SK-N-SH (cell line): ENCODE results near the gene PPP6R2. TPM values are rescaled to one million over a fixed set of nuclear protein-coding genes. Genes with fewer than 3 reads are reported as not detected.

Experiments used
- CTCF ChIA-PET: fragments of 300-600, 350-600 bp; formaldehyde crosslinking; extraction: SDS; loops from one replicate; lab custom pipeline; 2021; lab: Yijun Ruan, JAX
- POLR2A ChIA-PET: fragments of 350-600 bp; sonication (Branson Sonifier 250); formaldehyde crosslinking; extraction: SDS; loops from one replicate; lab custom pipeline; 2020; ENCODE audit warnings: antibody characterized with exemption, inconsistent platforms; lab: Yijun Ruan, JAX
- DNase-seq: peaks from one replicate; pipeline ENCODE4 v3.0.0; 2012
- H2AFZ ChIP-seq: fragments of 200-600 bp; sonication (generic); 2 replicates; pipeline ENCODE4 v1.8.1; 2016; ENCODE audit warnings: antibody characterized with exemption, mild to moderate bottlenecking, low read depth
- H3F3A ChIP-seq: fragments of 200-600 bp; sonication (generic); replicated peaks from 2 replicates; pipeline ENCODE3; 2016; ENCODE audit warnings: antibody characterized with exemption, mild to moderate bottlenecking; ENCODE audit not compliant: insufficient read depth
- H3K27ac ChIP-seq, 2 experiments: fragments of 200-500 bp in 1 of 2; fragments of 200-600 bp in 1 of 2; sonication (Bioruptor generic) in 1 of 2; sonication (generic), shearing (Covaris generic) in 1 of 2; 2 replicates each; pipeline versions ENCODE4 v1.5.1 to v1.6.1; 2014 to 2016; ENCODE audit warnings: low read depth in 2 of 2, inconsistent platforms in 1 of 2, low read length in 1 of 2, mild to moderate bottlenecking in 1 of 2, mixed read lengths in 1 of 2
- H3K27me3 ChIP-seq: fragments of 200-600 bp; sonication (generic), shearing (Covaris generic); 2 replicates; pipeline ENCODE4 v1.6.1; 2016; ENCODE audit warnings: mixed run types; ENCODE audit not compliant: insufficient read depth
- H3K36me3 ChIP-seq, 2 experiments: fragments of 200-500 bp in 1 of 2; fragments of 200-600 bp in 1 of 2; sonication (Bioruptor generic) in 1 of 2; sonication (generic) in 1 of 2; replicated peaks in 1 of 2; 2 replicates each; pipeline versions ENCODE3 to v1.5.1; 2014 to 2016; ENCODE audit warnings: low read length in 1 of 2, mild to moderate bottlenecking in 1 of 2; ENCODE audit not compliant: insufficient read depth in 2 of 2, control insufficient read depth in 1 of 2
- H3K4me1 ChIP-seq, 2 experiments: fragments of 200-500 bp in 1 of 2; fragments of 200-600 bp in 1 of 2; sonication (Bioruptor generic) in 1 of 2; sonication (generic), shearing (Covaris generic) in 1 of 2; 2 replicates each; pipeline versions ENCODE4 v1.5.1 to v1.6.1; 2014 to 2016; ENCODE audit warnings: low read depth in 1 of 2, low read length in 1 of 2, mixed run types in 1 of 2; ENCODE audit not compliant: insufficient read depth in 2 of 2, control insufficient read depth in 1 of 2
- H3K4me2 ChIP-seq: fragments of 200-600 bp; sonication (generic), shearing (Covaris generic); 2 replicates; pipeline ENCODE4 v1.6.1; 2017; ENCODE audit warnings: mixed run types
- H3K4me3 ChIP-seq, 2 experiments: fragments of 200-500 bp in 1 of 2; fragments of 200-600 bp in 1 of 2; sonication (Bioruptor generic) in 1 of 2; sonication (generic), shearing (Covaris generic) in 1 of 2; 2 replicates each; pipeline versions ENCODE4 v1.5.1 to v1.8.1; 2014 to 2016; ENCODE audit warnings: low read depth in 2 of 2, inconsistent platforms in 1 of 2, low read length in 1 of 2, mild to moderate bottlenecking in 1 of 2, mixed read lengths in 1 of 2, moderate library complexity in 1 of 2
- H3K79me2 ChIP-seq: fragments of 200-600 bp; sonication (generic); 2 replicates; pipeline ENCODE4 v1.8.1; 2017; ENCODE audit warnings: mild to moderate bottlenecking; ENCODE audit not compliant: insufficient read depth
- H3K9ac ChIP-seq: fragments of 200-600 bp; sonication (generic); 2 replicates; pipeline ENCODE4 v1.6.1; 2017; ENCODE audit warnings: mixed run types
- H3K9me2 ChIP-seq: fragments of 200-600 bp; sonication (generic); 2 replicates; pipeline ENCODE4 v1.6.1; 2017; ENCODE audit warnings: mixed run types
- H3K9me3 ChIP-seq: fragments of 200-600 bp; sonication (generic); 2 replicates; pipeline ENCODE4 v1.6.1; 2017; ENCODE audit warnings: mixed run types, mild to moderate bottlenecking, moderate library complexity
- H4K20me1 ChIP-seq: fragments of 200-600 bp; sonication (generic); 2 replicates; pipeline ENCODE4 v1.6.1; 2017; ENCODE audit warnings: mild to moderate bottlenecking, mixed run types; ENCODE audit not compliant: insufficient read depth
- CHD2 ChIP-seq: fragments of 150-350 bp; IDR thresholded peaks from 2 replicates; pipeline ENCODE4 v1.6.1; 2018; ENCODE audit warnings: low read length; ENCODE audit not compliant: partially characterized antibody
- ELF1 ChIP-seq: IDR thresholded peaks from 2 replicates; pipeline ENCODE4 v1.4.0; 2012
- EP300 ChIP-seq, 2 experiments: IDR thresholded peaks; 2 replicates each; pipeline versions ENCODE4 v1.4.0 to v1.6.1; 2012; ENCODE audit warnings: borderline replicate concordance in 1 of 2, low read depth in 1 of 2, low read length in 1 of 2
- EZH2phosphoT487 ChIP-seq: fragments of 200-600 bp; sonication (generic); IDR thresholded peaks from 2 replicates; pipeline ENCODE4 v1.6.1; 2017; ENCODE audit warnings: low read depth, mixed run types, mild to moderate bottlenecking, antibody characterized with exemption, moderate library complexity, borderline replicate concordance
- FOXJ3 ChIP-seq: sonication (generic); formaldehyde crosslinking; IDR thresholded peaks from 2 replicates; pipeline ENCODE4 v1.5.1; 2020; ENCODE audit warnings: mild to moderate bottlenecking, missing genetic modification reagents
- GATA2 ChIP-seq: sonication (generic); formaldehyde crosslinking; IDR thresholded peaks from 2 replicates; pipeline ENCODE4 v1.5.0; 2020; ENCODE audit warnings: mild to moderate bottlenecking, missing genetic modification reagents
- JUND ChIP-seq: IDR thresholded peaks from 2 replicates; pipeline ENCODE4 v1.4.0; 2012
- MEF2A ChIP-seq: IDR thresholded peaks from 2 replicates; pipeline ENCODE4 v1.4.0; 2012; ENCODE audit warnings: low read depth, borderline replicate concordance
- SIN3A ChIP-seq: IDR thresholded peaks from 2 replicates; pipeline ENCODE4 v1.6.1; 2012; ENCODE audit warnings: low read depth, mild to moderate bottlenecking, low read length, moderate library complexity, borderline replicate concordance
- TAF1 ChIP-seq: IDR thresholded peaks from 2 replicates; pipeline ENCODE4 v1.6.1; 2012; ENCODE audit warnings: low read depth, mild to moderate bottlenecking, low read length, moderate library complexity, borderline replicate concordance
- TEAD4 ChIP-seq: IDR thresholded peaks from 2 replicates; pipeline ENCODE4 v1.4.0; 2012; ENCODE audit warnings: mild to moderate bottlenecking, borderline replicate concordance; ENCODE audit not compliant: insufficient read depth
- WGBS: methylation state at CpG from one replicate; pipeline ENCODE4 v1.1.6; 2017; ENCODE audit warnings: low lambda C conversion rate; 5-methylcytosine and 5-hydroxymethylcytosine counted together
- polyA plus RNA-seq, 3 experiments: library from polyadenylated mRNA; depleted of rRNA; stranded (reverse); fragments of >200 nt; gene quantifications; 2 replicates each; pipeline ENCODE4 v1.2.3, GENCODE V29; 2012
- TF ChIP-seq, protein P1 (sequence below): IDR thresholded peaks from 2 replicates; pipeline ENCODE4 v1.4.0; 2012; ENCODE audit warnings: low read depth, borderline replicate concordance
- TF ChIP-seq, protein P2 (sequence below): fragments of 150-350 bp; IDR thresholded peaks from 2 replicates; pipeline ENCODE4 v1.6.1; 2016; ENCODE audit warnings: mild to moderate bottlenecking, low read depth, low read length
- TF ChIP-seq, protein P3 (sequence below): fragments of 200-600 bp; sonication (generic); IDR thresholded peaks from 2 replicates; pipeline ENCODE4 v1.6.1; 2017; ENCODE audit warnings: antibody characterized with exemption, mild to moderate bottlenecking, moderate library complexity
- TF ChIP-seq, protein P4 (sequence below): IDR thresholded peaks from 2 replicates; pipeline ENCODE4 v1.6.1; 2012; ENCODE audit warnings: mild to moderate bottlenecking, low read depth, low read length, moderate library complexity
- TF ChIP-seq, protein P5 (sequence below): IDR thresholded peaks from 2 replicates; pipeline ENCODE4; 2012

Gene PPP6R2
- polyA plus RNA-seq, 1 of the 3 experiments (the other 2 are of a cell fraction), result 45.7 TPM

DNA sequence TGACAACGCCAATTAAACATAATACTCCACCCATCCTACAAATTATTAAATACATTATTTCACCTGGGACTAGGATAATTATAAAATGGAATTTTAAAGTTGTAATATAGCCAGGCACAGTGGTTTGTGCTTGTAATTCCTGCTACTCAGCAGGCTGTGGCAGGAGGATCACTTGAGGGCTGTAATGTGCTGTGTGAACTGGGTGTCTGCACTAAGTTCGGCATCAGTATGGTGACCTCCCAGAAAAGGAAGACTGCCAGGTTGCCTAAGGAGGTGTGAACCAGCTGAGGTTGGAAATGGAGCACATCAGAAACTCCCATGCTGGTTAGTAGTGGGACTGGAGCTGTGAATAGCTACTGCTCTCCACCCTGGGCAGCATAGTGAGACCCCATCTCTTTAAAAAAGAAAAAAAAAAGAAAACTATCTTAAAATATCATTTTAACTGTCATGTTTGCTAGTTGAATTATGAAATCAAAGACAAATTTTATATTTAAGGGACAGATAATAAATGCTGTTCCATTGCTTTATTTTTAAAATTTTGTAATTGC lies 28.0 kb downstream of the PPP6R2 start:
- H3K9me3 ChIP-seq, result no peaks in the 10 kb centered on the region
- TF ChIP-seq ELF1 (no peak), FOXJ3 (CRISPR knock-in tag) (no peak), TAF1 (no peak), EZH2phosphoT487 (no peak), SIN3A (no peak), CHD2 (no peak), TEAD4 (no peak), GATA2 (CRISPR knock-in tag) (no peak), EP300 (IDR thresholded peaks at IDR 0.05; ENCODE audit: borderline replicate concordance in 1 of 2, low read depth in 1 of 2, low read length in 1 of 2) (no peak), JUND (no peak), MEF2A (no peak)
- TF ChIP-seq, protein P1, sequence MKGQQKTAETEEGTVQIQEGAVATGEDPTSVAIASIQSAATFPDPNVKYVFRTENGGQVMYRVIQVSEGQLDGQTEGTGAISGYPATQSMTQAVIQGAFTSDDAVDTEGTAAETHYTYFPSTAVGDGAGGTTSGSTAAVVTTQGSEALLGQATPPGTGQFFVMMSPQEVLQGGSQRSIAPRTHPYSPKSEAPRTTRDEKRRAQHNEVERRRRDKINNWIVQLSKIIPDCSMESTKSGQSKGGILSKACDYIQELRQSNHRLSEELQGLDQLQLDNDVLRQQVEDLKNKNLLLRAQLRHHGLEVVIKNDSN, result no peak
- TF ChIP-seq, protein P2, sequence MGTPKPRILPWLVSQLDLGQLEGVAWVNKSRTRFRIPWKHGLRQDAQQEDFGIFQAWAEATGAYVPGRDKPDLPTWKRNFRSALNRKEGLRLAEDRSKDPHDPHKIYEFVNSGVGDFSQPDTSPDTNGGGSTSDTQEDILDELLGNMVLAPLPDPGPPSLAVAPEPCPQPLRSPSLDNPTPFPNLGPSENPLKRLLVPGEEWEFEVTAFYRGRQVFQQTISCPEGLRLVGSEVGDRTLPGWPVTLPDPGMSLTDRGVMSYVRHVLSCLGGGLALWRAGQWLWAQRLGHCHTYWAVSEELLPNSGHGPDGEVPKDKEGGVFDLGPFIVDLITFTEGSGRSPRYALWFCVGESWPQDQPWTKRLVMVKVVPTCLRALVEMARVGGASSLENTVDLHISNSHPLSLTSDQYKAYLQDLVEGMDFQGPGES, result no peak
- TF ChIP-seq, protein P3, sequence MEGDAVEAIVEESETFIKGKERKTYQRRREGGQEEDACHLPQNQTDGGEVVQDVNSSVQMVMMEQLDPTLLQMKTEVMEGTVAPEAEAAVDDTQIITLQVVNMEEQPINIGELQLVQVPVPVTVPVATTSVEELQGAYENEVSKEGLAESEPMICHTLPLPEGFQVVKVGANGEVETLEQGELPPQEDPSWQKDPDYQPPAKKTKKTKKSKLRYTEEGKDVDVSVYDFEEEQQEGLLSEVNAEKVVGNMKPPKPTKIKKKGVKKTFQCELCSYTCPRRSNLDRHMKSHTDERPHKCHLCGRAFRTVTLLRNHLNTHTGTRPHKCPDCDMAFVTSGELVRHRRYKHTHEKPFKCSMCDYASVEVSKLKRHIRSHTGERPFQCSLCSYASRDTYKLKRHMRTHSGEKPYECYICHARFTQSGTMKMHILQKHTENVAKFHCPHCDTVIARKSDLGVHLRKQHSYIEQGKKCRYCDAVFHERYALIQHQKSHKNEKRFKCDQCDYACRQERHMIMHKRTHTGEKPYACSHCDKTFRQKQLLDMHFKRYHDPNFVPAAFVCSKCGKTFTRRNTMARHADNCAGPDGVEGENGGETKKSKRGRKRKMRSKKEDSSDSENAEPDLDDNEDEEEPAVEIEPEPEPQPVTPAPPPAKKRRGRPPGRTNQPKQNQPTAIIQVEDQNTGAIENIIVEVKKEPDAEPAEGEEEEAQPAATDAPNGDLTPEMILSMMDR, result no peak
- TF ChIP-seq, protein P4, sequence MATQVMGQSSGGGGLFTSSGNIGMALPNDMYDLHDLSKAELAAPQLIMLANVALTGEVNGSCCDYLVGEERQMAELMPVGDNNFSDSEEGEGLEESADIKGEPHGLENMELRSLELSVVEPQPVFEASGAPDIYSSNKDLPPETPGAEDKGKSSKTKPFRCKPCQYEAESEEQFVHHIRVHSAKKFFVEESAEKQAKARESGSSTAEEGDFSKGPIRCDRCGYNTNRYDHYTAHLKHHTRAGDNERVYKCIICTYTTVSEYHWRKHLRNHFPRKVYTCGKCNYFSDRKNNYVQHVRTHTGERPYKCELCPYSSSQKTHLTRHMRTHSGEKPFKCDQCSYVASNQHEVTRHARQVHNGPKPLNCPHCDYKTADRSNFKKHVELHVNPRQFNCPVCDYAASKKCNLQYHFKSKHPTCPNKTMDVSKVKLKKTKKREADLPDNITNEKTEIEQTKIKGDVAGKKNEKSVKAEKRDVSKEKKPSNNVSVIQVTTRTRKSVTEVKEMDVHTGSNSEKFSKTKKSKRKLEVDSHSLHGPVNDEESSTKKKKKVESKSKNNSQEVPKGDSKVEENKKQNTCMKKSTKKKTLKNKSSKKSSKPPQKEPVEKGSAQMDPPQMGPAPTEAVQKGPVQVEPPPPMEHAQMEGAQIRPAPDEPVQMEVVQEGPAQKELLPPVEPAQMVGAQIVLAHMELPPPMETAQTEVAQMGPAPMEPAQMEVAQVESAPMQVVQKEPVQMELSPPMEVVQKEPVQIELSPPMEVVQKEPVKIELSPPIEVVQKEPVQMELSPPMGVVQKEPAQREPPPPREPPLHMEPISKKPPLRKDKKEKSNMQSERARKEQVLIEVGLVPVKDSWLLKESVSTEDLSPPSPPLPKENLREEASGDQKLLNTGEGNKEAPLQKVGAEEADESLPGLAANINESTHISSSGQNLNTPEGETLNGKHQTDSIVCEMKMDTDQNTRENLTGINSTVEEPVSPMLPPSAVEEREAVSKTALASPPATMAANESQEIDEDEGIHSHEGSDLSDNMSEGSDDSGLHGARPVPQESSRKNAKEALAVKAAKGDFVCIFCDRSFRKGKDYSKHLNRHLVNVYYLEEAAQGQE, result no peak
- TF ChIP-seq, protein P5, sequence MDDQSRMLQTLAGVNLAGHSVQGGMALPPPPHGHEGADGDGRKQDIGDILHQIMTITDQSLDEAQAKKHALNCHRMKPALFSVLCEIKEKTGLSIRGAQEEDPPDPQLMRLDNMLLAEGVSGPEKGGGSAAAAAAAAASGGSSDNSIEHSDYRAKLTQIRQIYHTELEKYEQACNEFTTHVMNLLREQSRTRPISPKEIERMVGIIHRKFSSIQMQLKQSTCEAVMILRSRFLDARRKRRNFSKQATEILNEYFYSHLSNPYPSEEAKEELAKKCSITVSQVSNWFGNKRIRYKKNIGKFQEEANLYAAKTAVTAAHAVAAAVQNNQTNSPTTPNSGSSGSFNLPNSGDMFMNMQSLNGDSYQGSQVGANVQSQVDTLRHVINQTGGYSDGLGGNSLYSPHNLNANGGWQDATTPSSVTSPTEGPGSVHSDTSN, result no peak
- TF ChIP-seq, all 33 proteins: peak for 0
- H3K4me2 ChIP-seq, result no peak overlapping the region
- H3K79me2 ChIP-seq, result peaks cover 55% of the 10 kb centered on the region
- peaks cover 2 to 47% of the 10 kb centered on the region in 2 experiments for H3K36me3 ChIP-seq
- H3K27ac ChIP-seq, result no peak overlapping the region
- ChIA-PET CTCF (interaction anchor here (0.7 kb wide), 2 partner anchors 120 to 155 kb away, joined by 3 read pairs; no protein-coding TSS in a partner anchor), POLR2A (no interaction called here)
- 50% methylated on average over 2 of the region's 2 CpGs for WGBS
- H2AFZ ChIP-seq, result no peak overlapping the region
- no peak overlapping the region for H3K9ac ChIP-seq
- no peaks in the 10 kb centered on the region for H3K27me3 ChIP-seq
- DNase-seq, result no peak
- no peaks in the 10 kb centered on the region; a peak in 1 of 4 replicates for H3K4me1 ChIP-seq
- H3K4me3 ChIP-seq, result no peak overlapping the region
- H4K20me1 ChIP-seq, result peaks cover 18% of the 10 kb centered on the region
- H3F3A ChIP-seq, result peaks cover 4% of the 10 kb centered on the region
- H3K9me2 ChIP-seq, result no peaks in the 10 kb centered on the region
